GM12878 (cell line): Measurements from ENCODE around the gene ATP6V0A1. TPM values are rescaled to one million over a fixed set of nuclear protein-coding genes. Genes with fewer than 3 reads are reported as not detected.

Experiments
- ATAC-seq: fragments of 200-7000 bp; cut with Tn5 transposase; 3 replicates; pipeline ENCODE4 v1.9.1; 2020; ENCODE audit warnings: mild to moderate bottlenecking, moderate library complexity
- BruUV-seq: library from RNA; stranded (reverse); fragments of 400-500 nt; replicated peaks from 2 replicates; lab custom pipeline; 2021; lab: Mats Ljungman, UMichigan
- CTCF ChIA-PET: fragments of 300-600 bp; sonication (Branson Sonifier 250); formaldehyde crosslinking; extraction: SDS; loops from one replicate; lab custom pipeline; 2021; ENCODE audit warnings: inconsistent platforms; lab: Yijun Ruan, JAX
- POLR2A ChIA-PET: fragments of 350-600 bp; formaldehyde crosslinking; extraction: SDS; loops from one replicate; lab custom pipeline; 2021; ENCODE audit warnings: inconsistent platforms; lab: Charles Lee
- RAD21 ChIA-PET: fragments of 300-600 bp; sonication (Branson Sonifier 250); formaldehyde crosslinking; loops from one replicate; lab custom pipeline; 2023; ENCODE audit warnings: antibody characterized with exemption; ENCODE audit not compliant: unreplicated experiment; lab: Charles Lee
- SMC1A ChIA-PET: fragments of 300-600 bp; sonication (Branson Sonifier 250); formaldehyde crosslinking; loops from one replicate; lab custom pipeline; 2023; ENCODE audit not compliant: unreplicated experiment, uncharacterized antibody; lab: Charles Lee
- DNase-seq: peaks from one replicate; pipeline ENCODE4 v3.0.0-alpha.2; 2011; ENCODE audit warnings: low read depth, low spot score
- FAIRE-seq: peaks from 3 replicates; lab custom pipeline; 2011; peaks lifted over from hg19 to GRCh38; lab: Jason Lieb, UNC
- H2AFZ ChIP-seq: 2 replicates; pipeline ENCODE4 v1.6.0; 2011; ENCODE audit warnings: low read depth, low read length, control low read depth; ENCODE audit not compliant: control insufficient read depth
- H3K27ac ChIP-seq: 2 replicates; pipeline ENCODE4 v1.5.1; 2011; ENCODE audit warnings: control low read depth; ENCODE audit not compliant: control insufficient read depth, insufficient read depth
- H3K27me3 ChIP-seq, 2 experiments: replicated peaks in 1 of 2; 2 replicates each; pipeline versions ENCODE4 v1.6.0 to v1.6.1; 2011; ENCODE audit warnings: low read length in 1 of 2; ENCODE audit not compliant: control insufficient read depth in 2 of 2, insufficient read depth in 2 of 2
- H3K36me3 ChIP-seq, 2 experiments: 2 replicates each; pipeline ENCODE4 v1.5.1; 2011; ENCODE audit warnings: low read length in 1 of 2; ENCODE audit not compliant: control insufficient read depth in 2 of 2, insufficient read depth in 2 of 2
- H3K4me1 ChIP-seq: 2 replicates; pipeline ENCODE4 v1.6.1; 2011; ENCODE audit warnings: mild to moderate bottlenecking, low read length, moderate library complexity, mixed read lengths; ENCODE audit not compliant: control insufficient read depth, insufficient read depth
- H3K4me2 ChIP-seq: 2 replicates; pipeline ENCODE4 v1.6.0; 2011; ENCODE audit warnings: control low read depth; ENCODE audit not compliant: control insufficient read depth, insufficient read depth
- H3K4me3 ChIP-seq: fragments of 200-600 bp; sonication (generic); 2 replicates; pipeline ENCODE4 v1.5.1; 2016
- H3K79me2 ChIP-seq: 2 replicates; pipeline ENCODE4 v1.6.0; 2011; ENCODE audit warnings: low read length; ENCODE audit not compliant: control insufficient read depth, insufficient read depth
- H3K9ac ChIP-seq: 2 replicates; pipeline ENCODE4 v1.8.0; 2011; ENCODE audit warnings: low read length, control low read depth, mixed read lengths; ENCODE audit not compliant: control insufficient read depth, insufficient read depth
- H3K9me3 ChIP-seq: replicated peaks from 3 replicates; pipeline ENCODE4 v1.5.1; 2011; ENCODE audit warnings: mild to moderate bottlenecking, low read length; ENCODE audit not compliant: control insufficient read depth, insufficient read depth
- H4K20me1 ChIP-seq: 2 replicates; pipeline ENCODE4 v1.6.0; 2011; ENCODE audit not compliant: control insufficient read depth, insufficient read depth
- HDAC2 ChIP-seq: fragments of 200-600 bp; sonication (generic); IDR thresholded peaks from 2 replicates; pipeline ENCODE4 v1.6.1; 2017
- HDGF ChIP-seq: fragments of 450-650 bp; IDR thresholded peaks from 2 replicates; pipeline ENCODE4 v1.6.1; 2016; ENCODE audit warnings: antibody characterized with exemption
- JUNB ChIP-seq: IDR thresholded peaks from 2 replicates; pipeline ENCODE4 v1.6.1; 2016; ENCODE audit warnings: antibody characterized with exemption, mild to moderate bottlenecking
- NFIC ChIP-seq: IDR thresholded peaks from 2 replicates; pipeline ENCODE4 v1.6.1; 2012; ENCODE audit warnings: low read depth, mild to moderate bottlenecking, inconsistent platforms, low read length, moderate library complexity
- PRDM15 ChIP-seq: fragments of 450-650 bp; formaldehyde crosslinking; IDR thresholded peaks from 2 replicates; pipeline ENCODE4 v1.4.0; 2020; ENCODE audit warnings: mild to moderate bottlenecking, moderate library complexity
- SMAD5 ChIP-seq: IDR thresholded peaks from 2 replicates; pipeline ENCODE4 v1.6.1; 2016; ENCODE audit warnings: antibody characterized with exemption, low read depth
- TARDBP ChIP-seq: IDR thresholded peaks from 2 replicates; pipeline ENCODE4 v1.6.1; 2016; ENCODE audit warnings: borderline replicate concordance
- TCF7 ChIP-seq: IDR thresholded peaks from 2 replicates; pipeline ENCODE4 v1.6.1; 2014; ENCODE audit warnings: antibody characterized with exemption, borderline replicate concordance
- ZZZ3 ChIP-seq: IDR thresholded peaks from 2 replicates; pipeline ENCODE4 v1.6.1; 2011; ENCODE audit warnings: low read depth; ENCODE audit not compliant: control insufficient read depth, insufficient read length
- WGBS: methylation state at CpG from one replicate; pipeline ENCODE4 v1.1.6; 2016; ENCODE audit warnings: low lambda C conversion rate; ENCODE audit not compliant: insufficient replicate concordance, insufficient coverage; ENCODE audit errors: missing lambda C conversion rate; 5-methylcytosine and 5-hydroxymethylcytosine counted together
- in situ Hi-C: fragments of 300-500 bp; cut with MboI; formaldehyde crosslinking; loops from 9 replicates; pipeline ENCODE4 v1.14.3; 2018; ENCODE audit warnings: mixed read lengths
- intact Hi-C: fragments of 100-400 bp; cut with micrococcal nuclease; formaldehyde crosslinking; loops from one replicate; pipeline ENCODE4 v1.14.2; 2022; ENCODE audit not compliant: unreplicated experiment
- polyA plus RNA-seq, 11 experiments: library from polyadenylated mRNA; depleted of rRNA in 4 of 11; unstranded in 6 of 11; stranded (reverse) in 5 of 11; fragments of >200 nt; fragmentation: Nextera tagmentation in 4 of 11; fragmentation: Illumina TruSeq in 1 of 11; extraction: Ambion mirVana in 4 of 11; extraction: Trizol in 1 of 11; gene quantifications; 1 replicate in 1 of 11; 2 replicates in 10 of 11; pipeline versions ENCODE4 v1.2.1 to v1.2.3, GENCODE V29; 2011 to 2016; ENCODE audit warnings: inconsistent platforms in 2 of 11, missing spikeins in 2 of 11, low read depth in 1 of 11
- total RNA-seq, 4 experiments: library from RNA; depleted of rRNA in 3 of 4; stranded (reverse); fragments of >200 nt in 3 of 4; fragmentation: Illumina TruSeq in 1 of 4; extraction: Trizol in 1 of 4; gene quantifications; 2 replicates each; pipeline versions ENCODE4 v1.2.1 to v1.2.3, GENCODE V29; 2013 to 2021

Gene ATP6V0A1
- total and polyA plus RNA-seq, 10 of the 15 experiments (the other 5 are each of a cell fraction or from before 2014, with no cell fraction given), result 3.0 to 76.6 (median 30.9) TPM

DNA sequence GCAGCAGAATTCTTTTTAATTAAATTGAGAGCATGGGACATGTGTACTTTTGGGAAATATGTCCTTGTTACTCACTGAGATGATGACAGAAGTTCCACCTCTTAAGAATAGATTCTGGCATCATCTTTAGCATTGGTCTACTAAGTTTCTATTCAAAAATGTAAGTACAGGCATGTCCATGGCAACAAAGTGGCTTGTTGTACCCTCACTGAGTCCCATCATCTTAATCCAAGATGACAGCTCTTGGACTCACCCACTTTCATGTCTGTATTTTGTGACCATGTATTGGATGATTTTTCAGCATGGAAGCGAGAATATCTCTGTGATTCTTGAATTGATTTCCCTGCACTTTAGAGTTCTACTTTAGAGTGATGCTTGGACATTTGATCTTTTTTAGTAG is 44.2 kb downstream of the ATP6V0A1 start:
- intact Hi-C loops, result no loop called here
- CTCF ChIA-PET, result interaction anchor here (0.9 kb wide), 1 partner anchor 20 kb away, joined by 3 read pairs; no protein-coding TSS in a partner anchor
- DNase-seq, result no peak
- no peak overlapping the region for H3K4me2 ChIP-seq
- TF ChIP-seq JUNB (no peak), SMAD5 (no peak)
- TF ChIP-seq, all 136 proteins: peak for 0
- BruUV-seq, result no TSS peak
- in situ Hi-C loops, result no loop called here
- Histone ChIP-seq H4K20me1 (no peaks in the 10 kb centered on the region), H3K36me3 (peaks cover 6 to 25% of the 10 kb centered on the region in 2 experiments), H3K4me1 (no peaks in the 10 kb centered on the region), H3K9me3 (no peaks in the 10 kb centered on the region), H3K79me2 (no peaks in the 10 kb centered on the region), H3K27me3 (no peaks in the 10 kb centered on the region), H3K27ac (no peak overlapping the region), H2AFZ (no peak overlapping the region), H3K4me3 (no peak overlapping the region), H3K9ac (no peak overlapping the region)
- ChIA-PET RAD21 (no interaction called here), POLR2A (interaction anchor here (0.6 kb wide), 1 partner anchor 595 kb away, joined by 3 read pairs; no protein-coding TSS in a partner anchor), SMC1A (interaction anchor here (1.5 kb wide), 1 partner anchor 43 kb away, joined by 3 read pairs; no protein-coding TSS in a partner anchor)
- FAIRE-seq (no peak), ATAC-seq (no peak)
- 100% methylated on average over 1 of the region's 1 CpG for WGBS

DNA sequence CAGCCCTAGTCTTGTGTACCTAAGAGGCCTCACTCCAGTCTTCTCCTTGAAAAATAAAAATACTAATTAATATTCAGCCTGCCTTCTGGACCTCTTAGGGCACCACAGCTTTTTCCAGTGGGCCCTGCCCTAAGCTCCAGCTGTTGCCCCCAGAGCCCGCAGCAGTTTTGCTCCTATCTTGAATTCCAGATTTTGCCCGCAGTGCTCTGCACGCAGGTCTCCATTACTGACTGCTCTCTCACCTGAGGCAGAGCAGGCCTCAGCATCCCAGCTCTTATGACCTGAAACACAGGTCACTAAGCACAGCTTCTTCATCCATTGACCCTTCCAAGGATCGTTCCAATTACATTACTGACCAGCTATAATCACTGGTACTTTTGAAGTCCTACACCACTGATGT is 49.0 kb downstream of the ATP6V0A1 start:
- H4K20me1 ChIP-seq, result no peaks in the 10 kb centered on the region
- H3K79me2 ChIP-seq, result no peaks in the 10 kb centered on the region
- WGBS, result 98% methylated on average over 4 of the region's 4 CpGs
- ATAC-seq, result no peak
- no peak overlapping the region for H2AFZ ChIP-seq
- intact Hi-C loops, result no loop called here
- FAIRE-seq, result no peak
- DNase-seq, result no peak
- TF ChIP-seq NFIC (no peak), PRDM15 (CRISPR knock-in tag) (no peak), HDAC2 (no peak), TARDBP (no peak), HDGF (no peak), ZZZ3 (no peak), TCF7 (no peak)
- H3K9me3 ChIP-seq, result no peaks in the 10 kb centered on the region
- H3K27me3 ChIP-seq, result no peaks in the 10 kb centered on the region
- CTCF ChIA-PET, result interaction anchor here (1.0 to 2.0 kb wide), 4 partner anchors 20 to 79 kb away, joined by 3 to 5 read pairs (median 4); no protein-coding TSS in a partner anchor
- H3K9ac ChIP-seq, result no peak overlapping the region
- peaks cover 6% of the 10 kb centered on the region for H3K4me1 ChIP-seq
- RAD21 ChIA-PET, result interaction anchor here (0.7 kb wide), 1 partner anchor 8 kb away, joined by 3 read pairs; no protein-coding TSS in a partner anchor
- H3K36me3 ChIP-seq, result peaks cover 16 to 27% of the 10 kb centered on the region in 2 experiments
- H3K4me2 ChIP-seq, result no peak overlapping the region
- no TSS peak for BruUV-seq
- in situ Hi-C loops, result no loop called here
- SMC1A ChIA-PET, result interaction anchor here (1.3 kb wide), 2 partner anchors 12 to 70 kb away, joined by 4 read pairs; no protein-coding TSS in a partner anchor
- H3K27ac ChIP-seq, result no peak overlapping the region
- no peak overlapping the region for H3K4me3 ChIP-seq
- POLR2A ChIA-PET, result no interaction called here
